PFSK-1 (cell line): Measurements from ENCODE around the gene PRPF19.

ENCODE experiments used
- FOXP2 ChIP-seq: optimal IDR thresholded peaks from 2 replicates; pipeline ENCODE3; 2011; ENCODE audit warnings: borderline replicate concordance, control low read depth, inconsistent platforms; ENCODE audit not compliant: insufficient read depth; ENCODE audit errors: extremely low read length, extremely low read depth
- POLR2AphosphoS5 ChIP-seq: IDR thresholded peaks from 2 replicates; pipeline ENCODE4 v1.6.1; 2012; ENCODE audit warnings: low read depth, mild to moderate bottlenecking, control low read depth, low read length, moderate library complexity
- SIN3A ChIP-seq: IDR thresholded peaks from 2 replicates; pipeline ENCODE4 v1.6.1; 2012; ENCODE audit warnings: mild to moderate bottlenecking, low read length, moderate library complexity, borderline replicate concordance; ENCODE audit not compliant: insufficient read depth
- TAF1 ChIP-seq: IDR thresholded peaks from 2 replicates; pipeline ENCODE4 v1.6.1; 2012; ENCODE audit warnings: low read length, control low read depth, borderline replicate concordance; ENCODE audit not compliant: insufficient read depth
- TF ChIP-seq, protein P1 (sequence below), 2 experiments: IDR thresholded peaks; 2 replicates each; pipeline versions ENCODE4 v1.6.1 to v1.8.0; 2011 to 2012; ENCODE audit warnings: low read depth in 2 of 2, low read length in 2 of 2, control low read depth in 1 of 2, inconsistent platforms in 1 of 2, mild to moderate bottlenecking in 1 of 2, moderate library complexity in 1 of 2; ENCODE audit not compliant: insufficient read depth in 1 of 2

Gene PRPF19

DNA sequence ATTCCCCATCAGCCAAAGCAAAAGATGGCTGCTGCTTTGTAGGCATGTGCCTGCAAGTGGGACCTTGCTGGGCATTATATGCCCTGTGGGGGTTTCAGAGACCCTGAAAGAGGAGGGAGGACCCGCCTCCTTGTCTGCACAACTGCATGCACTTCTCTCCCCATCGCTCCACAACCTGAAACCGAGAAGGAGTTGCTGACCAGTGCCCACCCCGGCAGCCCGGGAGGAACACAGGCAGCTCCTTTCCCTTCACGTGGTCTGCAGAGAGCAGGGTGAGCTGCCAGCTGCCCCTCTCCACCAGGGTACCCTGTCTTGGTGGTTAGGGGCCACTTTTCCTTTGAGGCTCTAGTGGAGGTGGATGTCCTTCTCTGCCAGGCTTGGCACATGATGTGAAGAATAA, 16.5 kb upstream of the PRPF19 start:
- TF ChIP-seq TAF1: no peak
- no peak for TF ChIP-seq POLR2AphosphoS5
- TF ChIP-seq, protein P1, sequence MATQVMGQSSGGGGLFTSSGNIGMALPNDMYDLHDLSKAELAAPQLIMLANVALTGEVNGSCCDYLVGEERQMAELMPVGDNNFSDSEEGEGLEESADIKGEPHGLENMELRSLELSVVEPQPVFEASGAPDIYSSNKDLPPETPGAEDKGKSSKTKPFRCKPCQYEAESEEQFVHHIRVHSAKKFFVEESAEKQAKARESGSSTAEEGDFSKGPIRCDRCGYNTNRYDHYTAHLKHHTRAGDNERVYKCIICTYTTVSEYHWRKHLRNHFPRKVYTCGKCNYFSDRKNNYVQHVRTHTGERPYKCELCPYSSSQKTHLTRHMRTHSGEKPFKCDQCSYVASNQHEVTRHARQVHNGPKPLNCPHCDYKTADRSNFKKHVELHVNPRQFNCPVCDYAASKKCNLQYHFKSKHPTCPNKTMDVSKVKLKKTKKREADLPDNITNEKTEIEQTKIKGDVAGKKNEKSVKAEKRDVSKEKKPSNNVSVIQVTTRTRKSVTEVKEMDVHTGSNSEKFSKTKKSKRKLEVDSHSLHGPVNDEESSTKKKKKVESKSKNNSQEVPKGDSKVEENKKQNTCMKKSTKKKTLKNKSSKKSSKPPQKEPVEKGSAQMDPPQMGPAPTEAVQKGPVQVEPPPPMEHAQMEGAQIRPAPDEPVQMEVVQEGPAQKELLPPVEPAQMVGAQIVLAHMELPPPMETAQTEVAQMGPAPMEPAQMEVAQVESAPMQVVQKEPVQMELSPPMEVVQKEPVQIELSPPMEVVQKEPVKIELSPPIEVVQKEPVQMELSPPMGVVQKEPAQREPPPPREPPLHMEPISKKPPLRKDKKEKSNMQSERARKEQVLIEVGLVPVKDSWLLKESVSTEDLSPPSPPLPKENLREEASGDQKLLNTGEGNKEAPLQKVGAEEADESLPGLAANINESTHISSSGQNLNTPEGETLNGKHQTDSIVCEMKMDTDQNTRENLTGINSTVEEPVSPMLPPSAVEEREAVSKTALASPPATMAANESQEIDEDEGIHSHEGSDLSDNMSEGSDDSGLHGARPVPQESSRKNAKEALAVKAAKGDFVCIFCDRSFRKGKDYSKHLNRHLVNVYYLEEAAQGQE (IDR thresholded peaks at IDR 0.05; ENCODE audit: insufficient read depth in 1 of 2, low read depth in 2 of 2, low read length in 2 of 2): no peak
- TF ChIP-seq SIN3A: no peak
- no peak for TF ChIP-seq FOXP2

DNA sequence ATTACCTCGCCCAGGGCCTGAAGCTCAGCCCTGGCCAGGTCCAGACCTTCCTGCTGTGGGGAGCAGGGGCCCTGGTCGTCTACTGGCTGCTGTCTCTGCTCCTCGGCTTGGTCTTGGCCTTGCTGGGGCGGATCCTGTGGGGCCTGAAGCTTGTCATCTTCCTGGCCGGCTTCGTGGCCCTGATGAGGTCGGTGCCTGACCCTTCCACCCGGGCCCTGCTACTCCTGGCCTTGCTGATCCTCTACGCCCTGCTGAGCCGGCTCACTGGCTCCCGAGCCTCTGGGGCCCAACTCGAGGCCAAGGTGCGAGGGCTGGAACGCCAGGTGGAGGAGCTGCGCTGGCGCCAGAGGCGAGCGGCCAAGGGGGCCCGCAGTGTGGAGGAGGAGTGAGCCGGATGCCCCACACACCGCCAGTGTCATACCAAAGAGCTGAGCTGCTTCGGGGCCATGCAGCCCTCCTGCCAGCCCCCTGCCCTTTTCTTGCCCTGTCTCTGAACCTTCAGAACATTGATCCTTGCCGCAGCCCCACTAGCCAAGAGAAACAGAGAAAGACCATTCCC, 15.5 kb upstream of the PRPF19 start:
- TF ChIP-seq TAF1 (no peak), FOXP2 (no peak), SIN3A (no peak), POLR2AphosphoS5 (no peak)
- TF ChIP-seq, protein P1 (IDR thresholded peaks at IDR 0.05; ENCODE audit: insufficient read depth in 1 of 2, low read depth in 2 of 2, low read length in 2 of 2): no peak

DNA sequence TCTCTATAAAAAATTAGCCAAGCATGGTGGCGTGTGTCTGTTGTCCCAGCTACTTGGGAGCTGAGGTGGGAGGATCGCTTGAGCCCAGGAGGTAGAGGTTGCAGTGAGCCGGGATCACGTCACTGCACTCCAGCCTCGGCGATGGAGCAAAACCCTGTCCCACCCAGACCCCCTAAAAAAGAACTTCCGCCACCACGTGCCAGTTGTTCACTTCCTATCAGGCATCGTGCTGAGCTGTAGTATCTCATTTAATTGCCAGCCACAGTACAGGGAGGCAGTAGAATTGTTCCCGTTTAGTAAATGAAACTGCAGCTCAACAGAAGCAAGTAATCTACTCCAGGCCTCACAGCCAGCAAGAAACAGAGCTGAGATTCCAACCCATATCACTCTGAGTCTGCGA, 14.9 kb upstream of the PRPF19 start:
- TF ChIP-seq POLR2AphosphoS5 (no peak), TAF1 (no peak), SIN3A (no peak), FOXP2 (no peak)
- TF ChIP-seq, protein P1 (IDR thresholded peaks at IDR 0.05; ENCODE audit: insufficient read depth in 1 of 2, low read depth in 2 of 2, low read length in 2 of 2): no peak

DNA sequence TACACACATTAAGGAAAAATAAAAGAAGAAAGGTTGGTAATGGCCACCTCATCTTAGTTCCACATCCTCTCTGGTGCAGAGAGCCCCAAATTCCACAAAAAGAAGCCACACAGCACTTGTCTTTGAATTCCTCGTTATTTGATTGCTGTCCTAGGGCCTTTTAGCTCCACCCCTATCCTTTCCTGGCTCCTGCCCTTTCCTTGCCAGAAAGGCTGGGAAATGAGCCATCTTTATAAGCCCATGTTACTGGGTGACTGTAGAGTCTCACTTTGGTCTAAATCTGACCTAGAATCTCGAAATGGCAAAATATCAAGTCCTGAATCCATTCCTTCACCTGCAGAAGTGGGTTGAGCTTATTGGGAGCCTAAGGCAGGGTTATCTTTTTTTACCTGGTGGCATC, 13.6 kb upstream of the PRPF19 start:
- TF ChIP-seq SIN3A: no peak
- TF ChIP-seq POLR2AphosphoS5: no peak
- no peak for TF ChIP-seq FOXP2
- TF ChIP-seq, protein P1 (IDR thresholded peaks at IDR 0.05; ENCODE audit: insufficient read depth in 1 of 2, low read depth in 2 of 2, low read length in 2 of 2): no peak
- TF ChIP-seq TAF1: no peak

DNA sequence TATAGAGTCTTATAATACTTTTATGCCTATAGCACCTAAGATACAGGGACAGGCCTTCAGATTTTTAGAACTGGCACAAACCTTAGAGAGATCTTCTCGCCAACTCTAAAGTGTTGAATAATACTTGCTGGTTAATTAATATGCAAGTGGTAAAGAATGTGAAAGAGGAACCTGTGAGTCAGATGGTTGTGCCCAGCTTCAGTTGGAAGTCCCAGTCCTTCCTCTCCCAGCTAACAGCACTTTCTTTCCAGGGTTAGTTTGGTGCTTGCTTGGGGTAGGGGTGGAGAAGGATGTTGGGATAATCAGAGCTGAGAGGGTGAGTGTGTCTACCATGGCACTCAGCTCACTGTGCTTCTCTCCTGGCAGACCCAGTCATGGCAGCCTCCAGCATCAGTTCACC, 12.9 kb upstream of the PRPF19 start:
- TF ChIP-seq SIN3A (no peak), POLR2AphosphoS5 (no peak), TAF1 (no peak)

DNA sequence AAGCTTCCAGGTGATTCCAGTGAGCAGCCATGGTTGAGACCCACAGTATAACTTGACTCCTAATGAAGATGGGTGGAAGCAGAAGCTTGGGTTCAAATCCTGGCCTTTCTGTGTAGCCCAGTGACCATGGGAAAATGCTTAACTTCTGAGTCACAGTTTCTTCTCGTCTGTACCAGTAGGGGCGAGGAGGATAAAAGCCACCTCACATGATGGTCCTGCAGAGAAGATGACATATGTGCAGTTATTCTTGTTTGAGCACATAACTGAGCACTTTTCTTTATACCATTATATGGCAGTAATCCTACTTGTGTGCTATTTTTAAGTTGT, 12.5 kb upstream of the PRPF19 start:
- TF ChIP-seq SIN3A (no peak), FOXP2 (no peak), TAF1 (no peak), POLR2AphosphoS5 (no peak)
- TF ChIP-seq, protein P1 (IDR thresholded peaks at IDR 0.05; ENCODE audit: insufficient read depth in 1 of 2, low read depth in 2 of 2, low read length in 2 of 2): no peak
